Lower leg skin (tissue), 3 donors: ENCODE measurements around the gene PLD1.

Experiments
- CTCF ChIP-seq, 3 donors: fragments of 450-650 bp; IDR thresholded peaks; one replicate each; pipeline ENCODE4 v1.5.1; 2016; ENCODE audit warnings: antibody characterized with exemption in 3 of 3, mild to moderate bottlenecking in 3 of 3, moderate library complexity in 2 of 3
- POLR2A ChIP-seq, 2 donors: fragments of 450-650 bp; IDR thresholded peaks; one replicate each; pipeline ENCODE4 v1.6.1; 2016 to 2017; ENCODE audit warnings: antibody characterized with exemption in 2 of 2, mild to moderate bottlenecking in 1 of 2, moderate library complexity in 1 of 2

GRCh38 chr3:171559586-171559985 is 250.7 kb downstream of the PLD1 start:
- TF ChIP-seq CTCF (IDR thresholded peaks at IDR 0.05) (no peak), POLR2A (IDR thresholded peaks at IDR 0.05) (no peak)
